A549 (cell line): ENCODE measurements around the gene AKAP8L. TPM values are rescaled to one million over a fixed set of nuclear protein-coding genes. Genes with fewer than 3 reads are reported as not detected.
"Not testable (repeated sequence)": the region's sequence is repeated elsewhere in the genome, so short reads cannot be mapped to it uniquely, and the experiment has no call there.

Experiments used
- ATAC-seq, 2 experiments: fragments of 200-7000 bp in 1 of 2; fragments of >200 bp in 1 of 2; cut with Nextera tagmentation in 1 of 2; cut with Tn5 transposase in 1 of 2; 3 replicates each; pipeline versions ENCODE4 v1.8.0 to v1.9.1; 2018 to 2020; ENCODE audit warnings: mild to moderate bottlenecking in 1 of 2, moderate library complexity in 1 of 2
- CTCF ChIA-PET: fragments of 300-600 bp; sonication (Branson Sonifier 250); formaldehyde crosslinking; extraction: SDS; loops from one replicate; lab custom pipeline; 2021; ENCODE audit warnings: antibody characterized with exemption, inconsistent platforms; lab: Yijun Ruan, JAX
- POLR2A ChIA-PET: fragments of 350-600 bp; formaldehyde crosslinking; extraction: SDS; loops from one replicate; lab custom pipeline; 2021; ENCODE audit warnings: antibody characterized with exemption, inconsistent platforms; lab: Yijun Ruan, JAX
- DNase-seq, 2 experiments: peaks; one replicate each; pipeline versions ENCODE4 v3.0.0 to v3.0.0-alpha.2; 2011 to 2016; ENCODE audit warnings: low read depth in 1 of 2, low spot score in 1 of 2
- FAIRE-seq: peaks from 2 replicates; lab custom pipeline; 2011; peaks lifted over from hg19 to GRCh38; lab: Jason Lieb, UNC
- H3K27ac ChIP-seq, 2 experiments: fragments of >200 bp; sonication (Bioruptor Twin); formaldehyde crosslinking; 3 replicates each; pipeline ENCODE4 v1.5.1; 2016 to 2017
- H3K4me1 ChIP-seq: fragments of >200 bp; sonication (Bioruptor Twin); formaldehyde crosslinking; 3 replicates; pipeline ENCODE4 v1.6.1; 2016
- H3K4me2 ChIP-seq: fragments of >200 bp; sonication (Bioruptor Twin); formaldehyde crosslinking; 3 replicates; pipeline ENCODE4 v1.6.1; 2016
- H3K4me3 ChIP-seq: fragments of >200 bp; sonication (Bioruptor Twin); formaldehyde crosslinking; 3 replicates; pipeline ENCODE4 v1.5.1; 2016
- H3K9me3 ChIP-seq: fragments of >200 bp; sonication (Bioruptor Twin); formaldehyde crosslinking; 3 replicates; pipeline ENCODE4 v1.6.1; 2016
- CBX8 ChIP-seq: fragments of 200-600 bp; sonication (generic); IDR thresholded peaks from 2 replicates; pipeline ENCODE4 v1.6.1; 2016
- CEBPB ChIP-seq, 2 experiments: fragments of >200 bp in 1 of 2; sonication (Bioruptor Twin) in 1 of 2; formaldehyde crosslinking in 1 of 2; IDR thresholded peaks; 2 replicates each; pipeline ENCODE4 v1.6.1; 2012 to 2016
- EHF ChIP-seq: fragments of 250-450 bp; sonication (Bioruptor Pico); IDR thresholded peaks from 2 replicates; pipeline ENCODE4 v1.5.0; 2020; ENCODE audit warnings: mild to moderate bottlenecking
- EHMT2 ChIP-seq: fragments of 200-600 bp; sonication (generic); IDR thresholded peaks from 2 replicates; pipeline ENCODE4 v1.6.1; 2016; ENCODE audit warnings: antibody characterized with exemption, low read depth, mild to moderate bottlenecking, moderate library complexity
- ELK1 ChIP-seq: fragments of 150-350 bp; IDR thresholded peaks from 2 replicates; pipeline ENCODE4 v1.6.1; 2014; ENCODE audit warnings: low read depth, mild to moderate bottlenecking, low read length
- FOXS1 ChIP-seq: fragments of 250-450 bp; sonication (Bioruptor Pico); IDR thresholded peaks from 2 replicates; pipeline ENCODE4 v1.5.0; 2020; ENCODE audit warnings: mild to moderate bottlenecking, moderate library complexity
- HMGXB4 ChIP-seq: fragments of 250-450 bp; sonication (Bioruptor Pico); IDR thresholded peaks from 2 replicates; pipeline ENCODE4 v1.5.0; 2021; ENCODE audit warnings: mild to moderate bottlenecking, moderate library complexity, borderline replicate concordance
- KDM5A ChIP-seq: fragments of 200-600 bp; sonication (generic); IDR thresholded peaks from 2 replicates; pipeline ENCODE4 v1.6.1; 2016; ENCODE audit warnings: antibody characterized with exemption, mild to moderate bottlenecking
- MAX ChIP-seq: IDR thresholded peaks from 2 replicates; pipeline ENCODE4 v1.6.1; 2012
- MAZ ChIP-seq: fragments of 150-350 bp; IDR thresholded peaks from 2 replicates; pipeline ENCODE4 v1.6.1; 2014; ENCODE audit warnings: antibody characterized with exemption, low read depth, low read length, borderline replicate concordance
- MYC ChIP-seq: IDR thresholded peaks from 2 replicates; pipeline ENCODE4 v1.6.1; 2012; ENCODE audit warnings: mild to moderate bottlenecking, inconsistent platforms, low read length, improper control_type of control experiment, borderline replicate concordance
- PBX3 ChIP-seq: IDR thresholded peaks from 2 replicates; pipeline ENCODE4 v1.6.1; 2012
- PHF8 ChIP-seq: fragments of 200-600 bp; sonication (generic); IDR thresholded peaks from 2 replicates; pipeline ENCODE4 v1.6.1; 2016; ENCODE audit warnings: low read depth, mild to moderate bottlenecking, antibody characterized with exemption, moderate library complexity, borderline replicate concordance
- POLR2AphosphoS2 ChIP-seq: conservative IDR thresholded peaks from 2 replicates; pipeline ENCODE4 v1.6.1; 2012; ENCODE audit warnings: low read length, improper control_type of control experiment, inconsistent platforms
- RAD21 ChIP-seq, 2 experiments: fragments of >200 bp in 1 of 2; sonication (Bioruptor Twin) in 1 of 2; formaldehyde crosslinking in 1 of 2; IDR thresholded peaks in 1 of 2; conservative IDR thresholded peaks in 1 of 2; 2 replicates in 1 of 2; 3 replicates in 1 of 2; pipeline ENCODE4 v1.6.1; 2012 to 2018; ENCODE audit warnings: inconsistent platforms in 1 of 2
- RARB ChIP-seq: fragments of 250-450 bp; sonication (Bioruptor Pico); IDR thresholded peaks from 2 replicates; pipeline ENCODE4 v1.8.0; 2021; ENCODE audit warnings: mild to moderate bottlenecking, moderate library complexity
- SMC3 ChIP-seq: fragments of >200 bp; sonication (Bioruptor Twin); formaldehyde crosslinking; IDR thresholded peaks from 3 replicates; pipeline ENCODE4 v1.6.1; 2018; ENCODE audit warnings: inconsistent platforms
- TFCP2L1 ChIP-seq: fragments of 250-450 bp; sonication (Bioruptor Pico); IDR thresholded peaks from 2 replicates; pipeline ENCODE4 v1.5.0; 2021; ENCODE audit warnings: mild to moderate bottlenecking
- TP53 ChIP-seq: fragments of 250-450 bp; sonication (Bioruptor Pico); IDR thresholded peaks from 2 replicates; pipeline ENCODE4 v1.5.0; 2021; ENCODE audit warnings: mild to moderate bottlenecking, moderate library complexity
- ZFP36 ChIP-seq: fragments of 450-650 bp; IDR thresholded peaks from 2 replicates; pipeline ENCODE4 v1.6.1; 2014; ENCODE audit warnings: borderline replicate concordance; ENCODE audit not compliant: partially characterized antibody
- ZNF302 ChIP-seq: fragments of 250-450 bp; sonication (Bioruptor Pico); IDR thresholded peaks from 2 replicates; pipeline ENCODE4 v1.9.0; 2021; ENCODE audit warnings: inconsistent platforms, mild to moderate bottlenecking, moderate library complexity
- WGBS: methylation state at CpG from one replicate; pipeline ENCODE4 v1.1.6; 2017; ENCODE audit errors: missing lambda C conversion rate; 5-methylcytosine and 5-hydroxymethylcytosine counted together
- polyA plus RNA-seq, 4 experiments: library from polyadenylated mRNA; depleted of rRNA in 3 of 4; stranded (reverse); fragments of >200 nt; fragmentation: RNase III in 1 of 4; extraction: RNeasy Plus Mini Kit Qiagen cat#74134 plus additional on column Dnase treatment in 1 of 4; gene quantifications; 2 replicates in 3 of 4; 3 replicates in 1 of 4; pipeline ENCODE4 v1.2.3, GENCODE V29; 2011 to 2017

AKAP8L gene
- polyA plus RNA-seq, 2 of the 4 experiments (the other 2 are of a cell fraction): 28.4 to 42.9 TPM

GRCh38 chr19:15411351-15411750 lies 7.4 kb downstream of the AKAP8L start:
- TF ChIP-seq CEBPB (IDR thresholded peaks at IDR 0.05): 0 out of 4 replicates have a peak, but pooled peaks of 1 of the 2 experiments have one; percentile 5
- FAIRE-seq, H3K4me3 ChIP-seq, H3K9me3 ChIP-seq, H3K27ac ChIP-seq, POLR2A ChIA-PET, ATAC-seq, DNase-seq, H3K4me2 ChIP-seq: not testable (repeated sequence)
- H3K4me1 ChIP-seq: peaks cover 21% of the 10 kb centered on the region; the same call in 2 of the 3 replicates
- CTCF ChIA-PET: interaction anchor here (0.9 kb wide), 1 partner anchor 12 kb away, joined by 3 read pairs; no protein-coding TSS in a partner anchor
- WGBS: 95% methylated on average over 2 of the region's 2 CpGs

GRCh38 chr19:15404780-15405211 lies 14.0 kb downstream of the AKAP8L start:
- CTCF ChIA-PET: interaction anchor here (1.4 kb wide), 1 partner anchor 15 kb away, joined by 5 read pairs; the partner anchor contains the start of gene AKAP8L
- POLR2A ChIA-PET: interaction anchor here (1.6 kb wide), 1 partner anchor 14 kb away, joined by 3 read pairs; the partner anchor contains the start of gene AKAP8L

More at GRCh38 chr19:15404780-15405211, 14.0 kb downstream of the AKAP8L start:
- ATAC-seq (no peak), FAIRE-seq (no peak), DNase-seq (no peak)
- H3K4me2 ChIP-seq: no peak overlapping the region
- no peaks in the 10 kb centered on the region for H3K9me3 ChIP-seq
- WGBS: 79% methylated on average over 3 of the region's 3 CpGs
- H3K27ac ChIP-seq: no peak overlapping the region
- no peak overlapping the region for H3K4me3 ChIP-seq
- H3K4me1 ChIP-seq: no peaks in the 10 kb centered on the region
- TF ChIP-seq MAZ (no peak), KDM5A (no peak), PHF8 (no peak), MAX (no peak), HMGXB4 (CRISPR knock-in tag) (no peak), TFCP2L1 (CRISPR knock-in tag) (no peak), POLR2AphosphoS2 (no peak), ZFP36 (no peak), CBX8 (no peak), EHMT2 (no peak), RAD21 (conservative IDR thresholded peaks at IDR 0.05 in 1 of 2, IDR thresholded peaks at IDR 0.05 in 1 of 2) (no peak), RARB (CRISPR knock-in tag) (no peak), TP53 (CRISPR knock-in tag) (no peak), MYC (no peak), ZNF302 (no peak), FOXS1 (no peak), PBX3 (no peak), SMC3 (no peak), EHF (CRISPR knock-in tag) (no peak), ELK1 (no peak)
